ENCODE results near the gene TET1. TPM values are rescaled to one million over a fixed set of nuclear protein-coding genes. Genes with fewer than 3 reads are reported as not detected.

TET1 gene
- polyA plus RNA-seq, 3 donors, result 0.01 to 0.08 (median 0.06) TPM

- 100% methylated on average over 3 of the region's 3 CpGs for WGBS (ENCODE audit: insufficient coverage)
Measured at GRCh38 chr10:68684413-68684812, 124.3 kb downstream of the TET1 start.

GRCh38 chr10:68696018-68696417 is 135.9 kb downstream of the TET1 start:
- no peak overlapping the region for H3K4me2 ChIP-seq (replicated peaks; ENCODE audit: extremely low read depth, low read length, poor library complexity, severe bottlenecking)
- Mint-ChIP-seq H3K27ac (no peak overlapping the region), H3K4me3 (no peak overlapping the region), H3K9me3 (no peaks in the 10 kb centered on the region), H3K27me3 (ENCODE audit: low read depth in 3 of 3) (peaks cover 0 to 3% (median 0%) of the 10 kb centered on the region in 3 donors), H3K36me3 (peaks cover 0 to 2% of the 10 kb centered on the region in 2 donors), H3K4me1 (no peaks in the 10 kb centered on the region)
- H3K27me3 ChIP-seq (ENCODE audit: control insufficient read depth in 2 of 2, insufficient read depth in 2 of 2, low read length in 2 of 2), result no peaks in the 10 kb centered on the region
- intact Hi-C loops (cut with micrococcal nuclease), result no loop called here
- no peaks in the 10 kb centered on the region for H3K36me3 ChIP-seq (replicated peaks in 1 of 2; ENCODE audit: control insufficient read depth in 1 of 2, insufficient read depth in 2 of 2, low read length in 2 of 2)
- WGBS (ENCODE audit: insufficient coverage), result no CpG with 5 or more reads among the region's 1 CpG
- no peaks in the 10 kb centered on the region for H3K79me2 ChIP-seq (ENCODE audit: insufficient read depth, low read length)
- no peak overlapping the region for H2AFZ ChIP-seq (ENCODE audit: insufficient read depth, low read depth, low read length, poor library complexity, severe bottlenecking)
- H4K20me1 ChIP-seq (ENCODE audit: insufficient read depth, low read length), result no peaks in the 10 kb centered on the region
- no peaks in the 10 kb centered on the region for H3K9me3 ChIP-seq (replicated peaks in 1 of 2; ENCODE audit: control insufficient read depth in 1 of 2, insufficient read depth in 1 of 2, low read length in 2 of 2)
- no peaks in the 10 kb centered on the region for H3K4me1 ChIP-seq (ENCODE audit: control insufficient read depth in 1 of 2, insufficient read depth in 2 of 2, low read length in 2 of 2)
- H3K9ac ChIP-seq (ENCODE audit: insufficient read depth, low read length, poor library complexity, severe bottlenecking), result no peak overlapping the region
- no peak for DNase-seq
- TF ChIP-seq CTCF (IDR thresholded peaks at IDR 0.05), result no peak
- H3K4me3 ChIP-seq (replicated peaks in 1 of 3; ENCODE audit: low read depth in 2 of 3, low read length in 3 of 3), result no peak overlapping the region
- no peak overlapping the region for H3K27ac ChIP-seq (ENCODE audit: low read depth in 1 of 2, low read length in 2 of 2)

More at GRCh38 chr10:68684413-68684812, 124.3 kb downstream of the TET1 start:
- peaks cover 0 to 1% (median 0%) of the 10 kb centered on the region in 3 donors for H3K27me3 Mint-ChIP-seq (ENCODE audit: low read depth in 3 of 3)
- Histone ChIP-seq H3K79me2 (ENCODE audit: insufficient read depth, low read length) (no peaks in the 10 kb centered on the region), H2AFZ (ENCODE audit: insufficient read depth, low read depth, low read length, poor library complexity, severe bottlenecking) (no peak overlapping the region), H3K4me2 (replicated peaks; ENCODE audit: extremely low read depth, low read length, poor library complexity, severe bottlenecking) (no peak overlapping the region), H3K9me3 (replicated peaks in 1 of 2; ENCODE audit: control insufficient read depth in 1 of 2, insufficient read depth in 1 of 2, low read length in 2 of 2) (no peaks in the 10 kb centered on the region), H3K27me3 (ENCODE audit: control insufficient read depth in 2 of 2, insufficient read depth in 2 of 2, low read length in 2 of 2) (no peaks in the 10 kb centered on the region), H3K36me3 (replicated peaks in 1 of 2; ENCODE audit: control insufficient read depth in 1 of 2, insufficient read depth in 2 of 2, low read length in 2 of 2) (no peaks in the 10 kb centered on the region), H3K27ac (ENCODE audit: low read depth in 1 of 2, low read length in 2 of 2) (no peak overlapping the region), H3K4me3 (replicated peaks in 1 of 3; ENCODE audit: low read depth in 2 of 3, low read length in 3 of 3) (no peak overlapping the region), H3K9ac (ENCODE audit: insufficient read depth, low read length, poor library complexity, severe bottlenecking) (no peak overlapping the region), H4K20me1 (ENCODE audit: insufficient read depth, low read length) (no peaks in the 10 kb centered on the region), H3K4me1 (ENCODE audit: control insufficient read depth in 1 of 2, insufficient read depth in 2 of 2, low read length in 2 of 2) (no peaks in the 10 kb centered on the region)
- DNase-seq, result no peak
- peaks cover 0 to 3% of the 10 kb centered on the region in 2 donors for H3K36me3 Mint-ChIP-seq
- no peak for TF ChIP-seq CTCF (IDR thresholded peaks at IDR 0.05)
- no peak overlapping the region for H3K4me3 Mint-ChIP-seq
- no peaks in the 10 kb centered on the region for H3K9me3 Mint-ChIP-seq
- intact Hi-C loops (cut with micrococcal nuclease), result no loop called here
- no peaks in the 10 kb centered on the region for H3K4me1 Mint-ChIP-seq
- H3K27ac Mint-ChIP-seq, result no peak overlapping the region

All from CD14-positive monocyte (primary cell).